ENCODE data around the gene CLCN2.

The CLCN2 gene

DNA sequence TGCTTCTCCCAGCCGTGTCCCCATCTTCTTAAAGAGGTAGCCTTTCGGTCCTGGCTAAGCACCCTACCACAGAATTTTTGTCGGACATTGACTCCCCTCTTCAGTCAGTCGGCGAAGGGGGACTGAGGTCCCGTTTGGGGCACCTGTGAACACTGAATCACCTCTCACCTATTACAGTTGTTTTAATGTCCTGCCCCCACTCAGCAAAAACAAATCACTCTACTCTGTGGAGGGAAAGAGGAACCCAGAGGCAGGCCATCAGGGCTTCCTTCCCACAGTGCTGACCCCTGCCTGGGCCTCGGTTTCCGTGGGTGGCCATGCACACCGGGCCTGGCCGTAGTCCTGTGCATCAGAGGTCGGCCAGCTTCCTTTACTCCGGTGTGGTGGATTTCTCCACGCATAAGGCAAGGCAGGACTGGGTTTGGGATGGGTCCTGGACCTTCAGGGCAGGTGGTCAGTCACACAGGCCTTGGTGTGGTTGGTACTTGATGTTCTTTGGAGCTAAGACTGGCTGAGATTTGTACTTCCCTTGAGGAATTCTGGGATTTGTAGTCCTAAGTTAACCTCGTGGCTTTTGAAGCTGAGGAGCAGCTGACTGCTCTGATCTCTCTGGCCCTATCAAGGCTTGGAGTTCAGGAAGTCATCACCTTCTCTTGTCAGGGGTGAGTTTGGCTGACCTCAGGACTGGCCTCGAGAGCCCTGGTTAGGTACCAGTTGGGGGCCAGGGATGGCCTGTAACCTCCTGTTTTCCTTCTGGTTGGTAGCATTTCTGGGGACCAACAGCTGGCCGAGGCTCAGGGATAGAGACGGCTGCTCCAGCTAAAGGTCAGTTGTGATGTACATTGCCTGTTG lies 24.6 kb downstream of the CLCN2 start:
- no peak overlapping the region for H2BK5ac ChIP-seq (ENCODE audit: low read length)
- no peak overlapping the region for H2BK15ac ChIP-seq (replicated peaks; ENCODE audit: low read depth)
- peak overlapping the region; percentile 90 for H3K9ac ChIP-seq (ENCODE audit: low read length)
- peak overlapping the region; percentile 64 for H2AK5ac ChIP-seq (ENCODE audit: low read length)
- peak; percentile 89 for DNase-seq
- H2BK120ac ChIP-seq (ENCODE audit: low read depth, low read length), result no peak overlapping the region
- H3K27ac ChIP-seq (ENCODE audit: low read depth, low read length), result peak overlapping the region; percentile 87
- H3K18ac ChIP-seq (ENCODE audit: low read length), result peak overlapping the region; percentile 64
- H3K4ac ChIP-seq (ENCODE audit: low read depth, low read length), result peak overlapping the region; percentile 11
- H3K4me2 ChIP-seq (ENCODE audit: low read length), result peak overlapping the region; percentile 86
- H3K27me3 ChIP-seq (ENCODE audit: insufficient read depth, low read length, poor library complexity), result no peaks in the 10 kb centered on the region
- H3K4me1 ChIP-seq (ENCODE audit: control insufficient read depth, low read depth, low read length), result peaks cover 3% of the 10 kb centered on the region
- no peak overlapping the region for H4K8ac ChIP-seq (ENCODE audit: low read depth, low read length)
- WGBS (ENCODE audit: extremely low coverage, insufficient coverage, low lambda C conversion rate), result no CpG with 5 or more reads among the region's 17 CpGs
- H3K4me3 ChIP-seq (ENCODE audit: low read length), result peak overlapping the region; percentile 80
- peak overlapping the region; percentile 74 for H3K23ac ChIP-seq (ENCODE audit: low read length)
- H4K5ac ChIP-seq (ENCODE audit: low read length), result no peak overlapping the region
- H3K36me3 ChIP-seq (ENCODE audit: control insufficient read depth, insufficient read depth, low read length), result peaks cover 13% of the 10 kb centered on the region
- H3K79me2 ChIP-seq (ENCODE audit: control insufficient read depth, insufficient read depth, low read length), result no peaks in the 10 kb centered on the region
- peak overlapping the region; percentile 95 for H3K56ac ChIP-seq (ENCODE audit: low read length)
- peaks cover 3% of the 10 kb centered on the region for H3K79me1 ChIP-seq (ENCODE audit: low read length)

DNA sequence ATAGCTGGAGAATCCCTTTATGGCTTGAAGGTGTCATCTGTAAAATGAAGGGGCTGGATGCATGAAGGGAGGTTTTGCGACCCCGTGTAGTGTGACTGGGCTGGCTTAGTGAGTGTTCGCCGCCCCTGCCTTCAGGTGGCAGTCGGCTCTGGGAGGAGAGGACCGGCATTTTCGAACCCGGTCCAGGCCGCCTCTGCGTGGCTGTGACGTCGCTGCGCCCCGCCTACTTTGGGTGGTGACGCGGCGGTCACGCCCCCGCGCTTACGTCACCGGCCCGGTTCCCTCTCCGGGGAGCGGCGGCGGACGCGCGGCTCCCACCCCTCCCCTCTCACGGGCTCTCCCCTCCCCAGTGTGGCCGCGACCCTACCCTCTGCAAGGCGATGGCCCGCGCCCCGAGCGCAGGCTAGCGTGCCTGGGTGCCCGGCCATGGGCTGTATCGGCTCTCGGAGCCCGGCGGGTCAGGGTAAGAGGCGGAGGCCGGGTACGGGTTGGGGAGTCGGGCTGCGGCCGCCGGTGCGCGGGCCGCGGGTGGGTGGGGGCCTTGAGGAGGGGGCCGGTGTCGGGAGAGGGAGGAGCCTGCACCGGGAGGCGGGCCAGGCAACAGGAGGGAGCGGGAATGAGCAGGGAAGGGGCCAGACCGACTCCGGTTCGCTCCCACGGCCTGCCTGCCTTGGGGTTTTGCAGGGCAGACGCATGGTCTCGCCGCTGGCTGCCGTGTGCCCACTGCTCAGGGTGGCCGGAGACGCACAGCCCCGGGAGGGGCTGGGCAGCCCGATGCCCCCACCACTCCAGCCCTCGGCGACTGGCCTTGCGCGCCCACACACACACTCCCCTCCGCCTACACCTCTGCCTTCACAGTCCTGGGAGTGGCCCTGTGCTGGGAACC lies 25.5 kb downstream of the CLCN2 start:
- no CpG with 5 or more reads among the region's 77 CpGs for WGBS (ENCODE audit: extremely low coverage, insufficient coverage, low lambda C conversion rate)
- Histone ChIP-seq H2BK120ac (ENCODE audit: low read depth, low read length) (no peak overlapping the region), H3K4ac (ENCODE audit: low read depth, low read length) (peak overlapping the region; percentile 11), H3K36me3 (ENCODE audit: control insufficient read depth, insufficient read depth, low read length) (peaks cover 19% of the 10 kb centered on the region), H4K5ac (ENCODE audit: low read length) (no peak overlapping the region), H3K27ac (ENCODE audit: low read depth, low read length) (peak overlapping the region; percentile 87), H3K18ac (ENCODE audit: low read length) (peak overlapping the region; percentile 64), H3K9ac (ENCODE audit: low read length) (peak overlapping the region; percentile 90), H3K4me2 (ENCODE audit: low read length) (peak overlapping the region; percentile 86), H2BK5ac (ENCODE audit: low read length) (no peak overlapping the region), H3K4me1 (ENCODE audit: control insufficient read depth, low read depth, low read length) (peaks cover 3% of the 10 kb centered on the region), H3K79me1 (ENCODE audit: low read length) (peaks cover 3% of the 10 kb centered on the region), H3K79me2 (ENCODE audit: control insufficient read depth, insufficient read depth, low read length) (no peaks in the 10 kb centered on the region), H4K8ac (ENCODE audit: low read depth, low read length) (no peak overlapping the region), H3K4me3 (ENCODE audit: low read length) (peak overlapping the region; percentile 80), H2BK15ac (replicated peaks; ENCODE audit: low read depth) (no peak overlapping the region), H2AK5ac (ENCODE audit: low read length) (peak overlapping the region; percentile 64), H3K23ac (ENCODE audit: low read length) (peak overlapping the region; percentile 74), H3K27me3 (ENCODE audit: insufficient read depth, low read length, poor library complexity) (no peaks in the 10 kb centered on the region), H3K56ac (ENCODE audit: low read length) (peak overlapping the region; percentile 95)
- peak; percentile 92 for DNase-seq

GRCh38 chr3:184335291-184335660 lies 26.1 kb downstream of the CLCN2 start:
- Histone ChIP-seq H3K18ac (ENCODE audit: low read length) (no peak overlapping the region), H3K79me2 (ENCODE audit: control insufficient read depth, insufficient read depth, low read length) (no peaks in the 10 kb centered on the region), H3K4me3 (ENCODE audit: low read length) (no peak overlapping the region), H3K56ac (ENCODE audit: low read length) (no peak overlapping the region), H3K4ac (ENCODE audit: low read depth, low read length) (no peak overlapping the region), H3K9ac (ENCODE audit: low read length) (peak overlapping the region; percentile 3), H2BK120ac (ENCODE audit: low read depth, low read length) (no peak overlapping the region), H4K8ac (ENCODE audit: low read depth, low read length) (no peak overlapping the region), H3K27ac (ENCODE audit: low read depth, low read length) (peak overlapping the region; percentile 41), H2BK15ac (replicated peaks; ENCODE audit: low read depth) (no peak overlapping the region), H2AK5ac (ENCODE audit: low read length) (no peak overlapping the region), H2BK5ac (ENCODE audit: low read length) (no peak overlapping the region), H3K4me2 (ENCODE audit: low read length) (no peak overlapping the region), H3K79me1 (ENCODE audit: low read length) (peaks cover 3% of the 10 kb centered on the region), H3K4me1 (ENCODE audit: control insufficient read depth, low read depth, low read length) (peaks cover 3% of the 10 kb centered on the region), H3K36me3 (ENCODE audit: control insufficient read depth, insufficient read depth, low read length) (peaks cover 19% of the 10 kb centered on the region), H3K27me3 (ENCODE audit: insufficient read depth, low read length, poor library complexity) (no peaks in the 10 kb centered on the region), H3K23ac (ENCODE audit: low read length) (no peak overlapping the region), H4K5ac (ENCODE audit: low read length) (no peak overlapping the region)
- DNase-seq, result no peak
- WGBS (ENCODE audit: extremely low coverage, insufficient coverage, low lambda C conversion rate), result no CpG with 5 or more reads among the region's 4 CpGs

DNA sequence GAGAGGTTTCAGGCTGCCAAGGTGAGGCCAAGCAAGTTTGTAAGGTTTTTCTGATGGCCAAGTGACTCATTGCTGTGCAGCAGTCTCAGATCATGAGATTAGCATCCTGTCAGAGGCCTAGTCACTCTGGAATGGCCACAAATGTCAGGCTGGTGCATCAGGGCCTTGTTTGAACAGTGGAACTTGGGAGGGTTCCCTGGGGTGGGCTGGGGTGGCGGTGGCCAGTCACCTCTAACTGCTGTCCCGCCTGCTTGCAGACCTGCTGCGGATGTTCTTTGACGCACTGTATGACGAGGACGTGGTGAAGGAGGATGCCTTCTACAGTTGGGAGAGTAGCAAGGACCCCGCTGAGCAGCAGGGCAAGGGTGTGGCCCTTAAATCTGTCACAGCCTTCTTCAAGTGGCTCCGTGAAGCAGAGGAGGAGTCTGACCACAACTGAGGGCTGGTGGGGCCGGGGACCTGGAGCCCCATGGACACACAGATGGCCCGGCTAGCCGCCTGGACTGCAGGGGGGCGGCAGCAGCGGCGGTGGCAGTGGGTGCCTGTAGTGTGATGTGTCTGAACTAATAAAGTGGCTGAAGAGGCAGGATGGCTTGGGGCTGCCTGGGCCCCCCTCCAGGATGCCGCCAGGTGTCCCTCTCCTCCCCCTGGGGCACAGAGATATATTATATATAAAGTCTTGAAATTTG lies 26.8 kb downstream of the CLCN2 start:
- Histone ChIP-seq H3K36me3 (ENCODE audit: control insufficient read depth, insufficient read depth, low read length) (peaks cover 19% of the 10 kb centered on the region), H3K4me3 (ENCODE audit: low read length) (no peak overlapping the region), H2AK5ac (ENCODE audit: low read length) (no peak overlapping the region), H3K79me2 (ENCODE audit: control insufficient read depth, insufficient read depth, low read length) (no peaks in the 10 kb centered on the region), H2BK120ac (ENCODE audit: low read depth, low read length) (no peak overlapping the region), H2BK15ac (replicated peaks; ENCODE audit: low read depth) (no peak overlapping the region), H3K4me2 (ENCODE audit: low read length) (no peak overlapping the region), H3K23ac (ENCODE audit: low read length) (no peak overlapping the region), H2BK5ac (ENCODE audit: low read length) (no peak overlapping the region), H3K18ac (ENCODE audit: low read length) (no peak overlapping the region), H3K27ac (ENCODE audit: low read depth, low read length) (no peak overlapping the region), H3K9ac (ENCODE audit: low read length) (no peak overlapping the region), H4K8ac (ENCODE audit: low read depth, low read length) (no peak overlapping the region), H3K56ac (ENCODE audit: low read length) (no peak overlapping the region), H3K27me3 (ENCODE audit: insufficient read depth, low read length, poor library complexity) (no peaks in the 10 kb centered on the region), H3K79me1 (ENCODE audit: low read length) (peaks cover 3% of the 10 kb centered on the region), H3K4me1 (ENCODE audit: control insufficient read depth, low read depth, low read length) (peaks cover 3% of the 10 kb centered on the region), H3K4ac (ENCODE audit: low read depth, low read length) (no peak overlapping the region), H4K5ac (ENCODE audit: low read length) (no peak overlapping the region)
- peak; percentile 34 for DNase-seq
- no CpG with 5 or more reads among the region's 15 CpGs for whole genome bisulfite sequencing (ENCODE audit: extremely low coverage, insufficient coverage, low lambda C conversion rate)

GRCh38 chr3:184333700-184334099 lies 27.7 kb downstream of the CLCN2 start:
- Histone ChIP-seq H2BK5ac (ENCODE audit: low read length) (no peak overlapping the region), H3K4me1 (ENCODE audit: control insufficient read depth, low read depth, low read length) (peaks cover 3% of the 10 kb centered on the region), H3K79me2 (ENCODE audit: control insufficient read depth, insufficient read depth, low read length) (peaks cover 1% of the 10 kb centered on the region), H3K4ac (ENCODE audit: low read depth, low read length) (no peak overlapping the region), H2BK120ac (ENCODE audit: low read depth, low read length) (no peak overlapping the region), H3K4me2 (ENCODE audit: low read length) (no peak overlapping the region), H3K27ac (ENCODE audit: low read depth, low read length) (no peak overlapping the region), H3K18ac (ENCODE audit: low read length) (no peak overlapping the region), H3K36me3 (ENCODE audit: control insufficient read depth, insufficient read depth, low read length) (peaks cover 23% of the 10 kb centered on the region), H3K27me3 (ENCODE audit: insufficient read depth, low read length, poor library complexity) (no peaks in the 10 kb centered on the region), H2BK15ac (replicated peaks; ENCODE audit: low read depth) (no peak overlapping the region), H4K8ac (ENCODE audit: low read depth, low read length) (no peak overlapping the region), H3K4me3 (ENCODE audit: low read length) (no peak overlapping the region), H3K56ac (ENCODE audit: low read length) (no peak overlapping the region), H3K79me1 (ENCODE audit: low read length) (peaks cover 6% of the 10 kb centered on the region), H2AK5ac (ENCODE audit: low read length) (no peak overlapping the region), H4K5ac (ENCODE audit: low read length) (no peak overlapping the region), H3K9ac (ENCODE audit: low read length) (no peak overlapping the region), H3K23ac (ENCODE audit: low read length) (no peak overlapping the region)
- no CpG with 5 or more reads among the region's 3 CpGs for WGBS (ENCODE audit: extremely low coverage, insufficient coverage, low lambda C conversion rate)
- DNase-seq, result no peak

Measured in mesendoderm (in vitro differentiated cells).